OCI-LY1 (cell line): Measurements from ENCODE around the gene RBM25.

Experiments
- H2AFZ ChIP-seq: fragments of 200-600 bp; sonication (generic), shearing (Covaris generic); 2 replicates; pipeline ENCODE4 v1.6.0; 2014; ENCODE audit warnings: antibody characterized with exemption, mild to moderate bottlenecking, low read length
- H3F3A ChIP-seq: fragments of 200-600 bp; sonication (generic), shearing (Covaris generic); 2 replicates; pipeline ENCODE4 v1.6.0; 2014; ENCODE audit warnings: mild to moderate bottlenecking, antibody characterized with exemption, low read length, moderate library complexity; ENCODE audit not compliant: insufficient read depth
- H3K27ac ChIP-seq: fragments of 200-600 bp; sonication (generic); 2 replicates; pipeline ENCODE4 v1.5.1; 2014; ENCODE audit warnings: low read length, mixed run types, mild to moderate bottlenecking, low read depth; ENCODE audit not compliant: poor library complexity, severe bottlenecking
- H3K27me3 ChIP-seq: fragments of 200-600 bp; sonication (generic); 2 replicates; pipeline ENCODE4 v1.6.0; 2014; ENCODE audit warnings: antibody characterized with exemption, mild to moderate bottlenecking, low read length, moderate library complexity; ENCODE audit not compliant: insufficient read depth
- H3K36me3 ChIP-seq: fragments of 200-600 bp; sonication (generic); 2 replicates; pipeline ENCODE4 v1.6.1; 2014; ENCODE audit warnings: mild to moderate bottlenecking, antibody characterized with exemption, low read length, moderate library complexity, mixed read lengths; ENCODE audit not compliant: insufficient read depth
- H3K4me1 ChIP-seq: fragments of 200-600 bp; sonication (generic); 2 replicates; pipeline ENCODE4 v1.5.1; 2014; ENCODE audit warnings: mild to moderate bottlenecking, low read length, moderate library complexity; ENCODE audit not compliant: insufficient read depth, severe bottlenecking
- H3K4me2 ChIP-seq: fragments of 200-600 bp; sonication (generic), shearing (Covaris generic); 2 replicates; pipeline ENCODE4 v1.6.1; 2014; ENCODE audit warnings: low read length
- H3K4me3 ChIP-seq: fragments of 200-600 bp; sonication (generic); 2 replicates; pipeline ENCODE4 v1.5.1; 2014; ENCODE audit warnings: low read length, low read depth, mild to moderate bottlenecking, mixed read lengths; ENCODE audit not compliant: poor library complexity, severe bottlenecking
- H3K79me2 ChIP-seq: fragments of 200-600 bp; shearing (Covaris generic); 2 replicates; pipeline ENCODE4 v1.6.1; 2016; ENCODE audit warnings: mixed run types, low read length, mixed read lengths; ENCODE audit not compliant: insufficient read depth
- H3K9ac ChIP-seq: fragments of 200-600 bp; sonication (generic), shearing (Covaris generic); 2 replicates; pipeline ENCODE4 v1.6.1; 2014; ENCODE audit warnings: mild to moderate bottlenecking, low read length, mixed read lengths
- H3K9me2 ChIP-seq: fragments of 200-600 bp; sonication (generic), shearing (Covaris generic); 2 replicates; pipeline ENCODE4 v1.6.1; 2014; ENCODE audit warnings: low read depth, mild to moderate bottlenecking, low read length, mixed read lengths
- H3K9me3 ChIP-seq: fragments of 200-600 bp; shearing (Covaris generic); 2 replicates; pipeline ENCODE4 v1.6.1; 2014; ENCODE audit warnings: low read length, mixed read lengths
- H4K20me1 ChIP-seq: fragments of 200-600 bp; sonication (generic), shearing (Covaris generic); 2 replicates; pipeline ENCODE4 v1.6.0; 2016; ENCODE audit warnings: mild to moderate bottlenecking, low read length; ENCODE audit not compliant: insufficient read depth
- EZH2 ChIP-seq: fragments of 200-600 bp; sonication (generic), shearing (Covaris generic); IDR thresholded peaks from 2 replicates; pipeline ENCODE4 v1.8.0; 2017; ENCODE audit warnings: borderline replicate concordance, mixed run types, mild to moderate bottlenecking, antibody characterized with exemption, low read length, moderate library complexity, mixed read lengths
- TF ChIP-seq, protein P1 (sequence below): fragments of 200-600 bp; sonication (generic), shearing (Covaris generic); IDR thresholded peaks from 2 replicates; pipeline ENCODE4 v1.5.1; 2017; ENCODE audit warnings: mild to moderate bottlenecking, antibody characterized with exemption, low read length, moderate library complexity, mixed read lengths

Gene RBM25

DNA sequence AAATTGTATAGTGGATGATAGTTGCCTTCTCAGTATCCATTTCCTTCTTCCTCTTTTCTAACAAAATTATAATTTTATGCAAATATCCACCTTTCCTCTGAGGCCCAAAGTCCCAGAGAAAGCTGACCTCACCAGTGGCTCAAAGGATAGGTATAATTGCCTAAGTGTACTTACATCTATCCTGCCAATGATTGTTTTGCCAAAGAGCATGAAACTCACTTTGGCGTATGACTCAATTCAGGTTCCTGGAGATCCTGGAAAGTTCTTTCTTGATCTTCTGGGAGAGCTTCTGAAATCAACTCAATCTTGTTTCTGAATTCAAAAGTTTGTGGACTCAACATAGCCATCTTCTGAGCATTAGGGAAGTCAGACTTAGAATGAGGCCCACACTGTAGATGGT is 10.5 kb upstream of the RBM25 start:
- no peak overlapping the region for H3K4me2 ChIP-seq
- H3K36me3 ChIP-seq: no peaks in the 10 kb centered on the region
- H3K27me3 ChIP-seq: no peaks in the 10 kb centered on the region
- no peak overlapping the region for H3K4me3 ChIP-seq
- H3K9me2 ChIP-seq: no peaks in the 10 kb centered on the region
- H3K9me3 ChIP-seq: no peaks in the 10 kb centered on the region
- no peaks in the 10 kb centered on the region for H3F3A ChIP-seq
- H3K79me2 ChIP-seq: no peaks in the 10 kb centered on the region
- TF ChIP-seq, protein P1, sequence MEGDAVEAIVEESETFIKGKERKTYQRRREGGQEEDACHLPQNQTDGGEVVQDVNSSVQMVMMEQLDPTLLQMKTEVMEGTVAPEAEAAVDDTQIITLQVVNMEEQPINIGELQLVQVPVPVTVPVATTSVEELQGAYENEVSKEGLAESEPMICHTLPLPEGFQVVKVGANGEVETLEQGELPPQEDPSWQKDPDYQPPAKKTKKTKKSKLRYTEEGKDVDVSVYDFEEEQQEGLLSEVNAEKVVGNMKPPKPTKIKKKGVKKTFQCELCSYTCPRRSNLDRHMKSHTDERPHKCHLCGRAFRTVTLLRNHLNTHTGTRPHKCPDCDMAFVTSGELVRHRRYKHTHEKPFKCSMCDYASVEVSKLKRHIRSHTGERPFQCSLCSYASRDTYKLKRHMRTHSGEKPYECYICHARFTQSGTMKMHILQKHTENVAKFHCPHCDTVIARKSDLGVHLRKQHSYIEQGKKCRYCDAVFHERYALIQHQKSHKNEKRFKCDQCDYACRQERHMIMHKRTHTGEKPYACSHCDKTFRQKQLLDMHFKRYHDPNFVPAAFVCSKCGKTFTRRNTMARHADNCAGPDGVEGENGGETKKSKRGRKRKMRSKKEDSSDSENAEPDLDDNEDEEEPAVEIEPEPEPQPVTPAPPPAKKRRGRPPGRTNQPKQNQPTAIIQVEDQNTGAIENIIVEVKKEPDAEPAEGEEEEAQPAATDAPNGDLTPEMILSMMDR: no peak
- TF ChIP-seq EZH2: no peak
- H3K27ac ChIP-seq: no peak overlapping the region
- H4K20me1 ChIP-seq: no peaks in the 10 kb centered on the region
- no peak overlapping the region for H3K9ac ChIP-seq
- H3K4me1 ChIP-seq: no peaks in the 10 kb centered on the region
- no peak overlapping the region for H2AFZ ChIP-seq

DNA sequence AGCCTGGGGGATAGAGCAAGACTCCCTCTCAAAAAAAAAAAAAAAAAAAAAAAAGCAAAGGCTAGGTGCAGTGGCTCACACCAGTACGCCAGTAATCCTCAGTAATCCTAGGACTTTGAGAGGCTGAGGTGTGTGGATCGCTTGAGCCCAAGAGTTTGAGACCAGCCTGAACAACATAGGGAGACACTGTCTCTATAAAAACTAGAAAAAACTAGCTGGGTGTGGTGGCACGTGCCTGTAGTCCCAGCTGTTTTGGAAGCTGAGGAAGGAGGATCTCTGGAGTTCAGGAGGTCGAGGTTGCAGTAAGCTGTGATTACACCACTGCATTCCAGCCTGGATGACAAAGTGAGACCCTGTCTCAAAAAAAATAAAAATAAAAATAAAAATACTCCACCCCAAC is 8.9 kb upstream of the RBM25 start:
- H3K27me3 ChIP-seq: no peaks in the 10 kb centered on the region
- TF ChIP-seq, protein P1: no peak
- no peak for TF ChIP-seq EZH2

DNA sequence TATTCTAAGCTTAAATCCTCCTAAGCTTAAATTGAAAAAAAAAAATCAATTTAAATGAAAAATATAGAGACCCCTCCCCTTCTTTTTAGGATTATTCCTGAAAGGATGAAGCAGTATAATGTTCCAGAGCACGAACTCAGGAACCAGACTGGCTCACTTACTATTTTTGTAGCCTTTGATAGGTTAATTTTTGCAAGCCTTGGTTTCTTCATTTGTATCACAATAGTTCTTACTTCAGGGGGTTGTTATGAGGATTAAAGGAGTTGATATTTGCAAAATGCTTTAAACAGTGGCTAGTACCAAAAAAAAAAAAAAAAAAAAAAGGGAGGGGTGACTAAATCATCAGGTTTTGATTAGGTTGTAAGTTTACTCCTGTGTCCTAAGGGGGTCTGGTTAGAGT is 3.1 kb upstream of the RBM25 start:
- Histone ChIP-seq H3K9me3 (no peaks in the 10 kb centered on the region), H3K4me1 (peaks cover 17% of the 10 kb centered on the region), H2AFZ (no peak overlapping the region), H3K27me3 (no peaks in the 10 kb centered on the region), H3K9me2 (no peaks in the 10 kb centered on the region), H3F3A (no peaks in the 10 kb centered on the region), H3K79me2 (peaks cover 16% of the 10 kb centered on the region), H3K9ac (no peak overlapping the region), H3K4me3 (no peak overlapping the region), H3K36me3 (peaks cover 3% of the 10 kb centered on the region; the same call in 1 of the 2 replicates), H3K4me2 (no peak overlapping the region), H3K27ac (no peak overlapping the region), H4K20me1 (no peaks in the 10 kb centered on the region)
- TF ChIP-seq, protein P1: no peak
- TF ChIP-seq EZH2: no peak

More for the DNA sequence above, 8.9 kb upstream of the RBM25 start:
- H3K27ac ChIP-seq: no peak overlapping the region
- H4K20me1 ChIP-seq: no peaks in the 10 kb centered on the region
- H3K4me1 ChIP-seq: no peaks in the 10 kb centered on the region
- H3K4me3 ChIP-seq: no peak overlapping the region
- H3K9me3 ChIP-seq: no peaks in the 10 kb centered on the region
- no peak overlapping the region for H3K9ac ChIP-seq
- H3K36me3 ChIP-seq: no peaks in the 10 kb centered on the region
- no peaks in the 10 kb centered on the region for H3F3A ChIP-seq
- H3K9me2 ChIP-seq: no peaks in the 10 kb centered on the region
- H2AFZ ChIP-seq: 0 out of 2 replicates have a peak overlapping the region, but pooled peaks have one; percentile 46
- H3K4me2 ChIP-seq: no peak overlapping the region
- no peaks in the 10 kb centered on the region for H3K79me2 ChIP-seq
